Ramos (cell line): ENCODE data around the gene RIBC2.
"Not testable (repeated sequence)": the region's sequence is repeated elsewhere in the genome, so short reads cannot be mapped to it uniquely, and the experiment has no call there.

Experiments used
- in situ Hi-C: fragments of 300-500 bp; cut with MboI; formaldehyde crosslinking; loops from one replicate; pipeline ENCODE4 v1.14.3; 2022; ENCODE audit warnings: low sequenced_read_pairs; ENCODE audit not compliant: unreplicated experiment

Gene RIBC2

DNA sequence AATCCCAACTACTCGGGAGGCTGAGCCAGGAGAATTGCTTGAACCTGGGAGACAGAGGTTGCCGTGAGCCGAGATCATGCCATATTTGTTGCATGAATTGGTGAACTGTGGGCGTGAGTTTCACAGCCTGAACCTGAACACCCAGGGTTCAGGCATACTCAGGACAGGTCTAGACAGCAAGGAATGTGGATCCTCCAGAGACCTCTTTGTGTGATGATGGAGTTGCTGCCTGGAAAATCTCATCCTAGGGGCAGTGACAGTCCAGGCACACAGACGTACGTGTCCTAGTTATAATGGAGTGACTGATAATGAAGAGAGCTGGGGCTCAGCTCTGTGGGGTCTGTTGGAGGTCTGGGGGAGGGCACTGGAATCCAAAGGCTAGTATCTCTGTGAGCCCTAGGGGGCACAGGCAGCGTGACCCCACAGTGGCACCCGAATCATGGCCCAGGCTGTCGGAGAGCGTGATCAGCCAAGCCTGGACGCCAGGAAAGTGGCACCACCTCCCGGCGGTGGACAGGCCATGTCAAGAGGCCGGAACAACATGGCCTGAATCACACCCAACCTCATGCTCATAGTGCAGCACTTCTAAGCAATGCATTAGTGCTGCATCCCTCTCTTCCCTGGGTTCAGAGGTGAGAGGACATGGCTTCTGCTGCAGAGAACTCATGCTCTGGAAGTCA lies 31.7 kb downstream of the RIBC2 start:
- in situ Hi-C loops: no loop called here

DNA sequence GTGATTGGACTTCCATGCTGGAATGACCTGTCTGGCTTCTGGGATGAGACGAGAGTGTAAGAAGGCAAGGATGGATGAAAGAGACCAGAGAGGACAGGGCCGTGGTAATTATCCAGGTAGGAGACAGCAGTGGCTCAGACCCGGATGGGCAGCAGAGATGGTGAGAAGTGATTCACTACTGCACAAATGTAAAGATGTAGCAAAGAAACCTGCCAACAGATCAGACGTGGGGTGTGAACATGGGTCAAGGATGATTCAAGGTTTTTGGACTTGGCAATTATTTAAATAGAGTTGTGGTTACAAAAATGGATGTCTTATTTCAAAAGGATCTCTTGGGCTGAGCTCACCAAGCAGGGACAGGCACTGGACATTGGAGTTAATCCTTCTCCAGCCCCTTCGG lies 32.7 kb downstream of the RIBC2 start:
- in situ Hi-C loops: no loop called here

- in situ Hi-C loops: not testable (repeated sequence)
These were observed 34.1 kb downstream of the RIBC2 start for GRCh38 chr22:45447596-45447995.

DNA sequence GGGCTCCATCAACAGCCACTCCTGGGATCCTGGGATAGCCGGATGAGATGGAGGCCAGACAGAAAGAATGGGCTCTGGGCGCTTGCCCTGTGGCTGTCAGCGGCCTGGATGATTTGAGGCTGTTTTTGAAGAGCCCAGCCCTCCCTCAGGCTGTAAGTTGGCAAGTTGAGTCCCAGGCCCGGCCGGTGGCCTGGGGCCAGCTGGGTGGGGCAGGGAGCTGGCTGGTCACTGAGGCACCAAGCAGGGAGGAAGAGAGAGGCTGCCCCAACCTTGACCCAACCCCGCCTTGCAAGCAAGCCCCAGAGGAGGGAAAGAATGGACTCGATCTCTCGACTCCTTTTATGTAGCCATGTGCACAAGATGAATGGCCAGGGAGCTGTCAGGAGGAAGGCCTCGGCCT lies 34.9 kb downstream of the RIBC2 start:
- in situ Hi-C loops: no loop called here

GRCh38 chr22:45449442-45449841 lies 35.9 kb downstream of the RIBC2 start:
- in situ Hi-C loops: not testable (repeated sequence)

- in situ Hi-C loops: no loop called here
These were observed 36.8 kb downstream of the RIBC2 start for GRCh38 chr22:45450101-45450785.

DNA sequence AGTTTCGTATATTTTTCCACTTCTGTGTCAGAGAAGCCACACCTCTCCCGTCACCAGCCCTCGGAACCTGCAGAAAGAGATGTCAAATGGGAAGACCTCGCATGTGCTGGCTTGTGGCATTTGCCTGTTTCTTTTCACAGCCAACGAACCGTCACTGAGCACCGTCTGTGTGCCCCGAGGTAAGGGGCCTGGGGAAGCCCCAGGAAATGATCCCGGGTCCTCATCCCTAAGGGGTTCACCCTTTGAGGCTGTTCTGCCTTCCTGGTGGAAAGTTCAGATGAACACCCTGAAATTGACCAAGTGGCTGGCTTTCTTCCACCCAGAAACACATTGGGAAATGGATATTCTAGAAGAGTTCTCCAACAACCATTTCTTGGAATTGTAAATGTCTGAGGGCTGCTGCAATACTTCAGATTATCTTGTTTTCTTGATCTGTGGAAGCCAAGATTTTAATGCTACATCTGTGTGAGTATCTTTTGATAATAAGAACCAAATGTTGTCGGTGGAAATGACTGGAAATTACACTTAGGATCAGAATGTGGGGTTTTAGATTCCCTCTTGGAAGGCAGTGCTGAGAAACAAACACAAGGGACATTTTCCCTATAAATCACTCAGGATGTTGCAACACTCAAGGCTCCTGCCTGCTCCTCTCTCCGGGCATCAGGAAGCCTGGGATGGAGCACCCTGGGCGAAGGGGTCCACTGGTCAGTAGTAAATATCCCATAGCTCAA lies 37.6 kb downstream of the RIBC2 start:
- in situ Hi-C loops: no loop called here

DNA sequence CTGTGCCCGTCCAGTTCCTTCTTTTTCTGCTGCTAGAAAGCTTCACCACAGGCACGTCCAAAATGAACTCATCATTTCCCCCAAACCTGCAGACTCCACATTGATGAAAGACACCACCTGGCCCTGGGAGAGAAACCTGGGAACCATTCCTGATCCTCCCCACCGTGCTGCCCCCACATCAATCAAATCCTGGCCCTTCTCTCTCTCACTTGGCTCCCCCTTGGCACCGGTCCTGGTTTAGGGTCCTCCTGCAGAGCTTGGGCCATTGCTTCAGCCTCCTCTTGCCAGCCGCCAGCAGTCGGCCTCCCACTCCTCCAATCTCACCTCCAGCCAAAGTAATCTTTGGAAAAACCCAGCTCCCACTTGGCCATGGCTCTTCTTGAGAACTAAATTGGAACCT lies 38.5 kb downstream of the RIBC2 start:
- in situ Hi-C loops: no loop called here

GRCh38 chr22:45452565-45453379 lies 39.3 kb downstream of the RIBC2 start:
- in situ Hi-C loops: no loop called here

DNA sequence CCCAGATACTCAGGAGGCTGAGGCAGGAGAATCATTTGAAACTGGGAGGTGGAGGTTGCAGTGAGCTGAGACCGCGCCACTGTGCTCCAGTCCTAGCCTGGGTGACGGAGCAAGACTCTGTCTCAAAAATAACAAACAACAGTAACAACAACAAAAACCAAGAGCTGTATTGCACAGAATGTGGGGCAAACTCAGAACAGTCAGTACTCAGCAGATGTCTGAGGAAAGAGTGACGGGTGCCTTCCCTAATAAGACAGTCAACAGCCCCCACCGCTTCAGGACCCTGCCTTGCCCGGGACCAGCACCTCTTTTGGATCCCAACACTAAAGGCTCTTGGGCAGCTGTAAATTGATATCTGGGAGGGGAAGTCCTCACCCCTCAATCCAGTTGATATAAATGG lies 40.3 kb downstream of the RIBC2 start:
- in situ Hi-C loops: no loop called here

DNA sequence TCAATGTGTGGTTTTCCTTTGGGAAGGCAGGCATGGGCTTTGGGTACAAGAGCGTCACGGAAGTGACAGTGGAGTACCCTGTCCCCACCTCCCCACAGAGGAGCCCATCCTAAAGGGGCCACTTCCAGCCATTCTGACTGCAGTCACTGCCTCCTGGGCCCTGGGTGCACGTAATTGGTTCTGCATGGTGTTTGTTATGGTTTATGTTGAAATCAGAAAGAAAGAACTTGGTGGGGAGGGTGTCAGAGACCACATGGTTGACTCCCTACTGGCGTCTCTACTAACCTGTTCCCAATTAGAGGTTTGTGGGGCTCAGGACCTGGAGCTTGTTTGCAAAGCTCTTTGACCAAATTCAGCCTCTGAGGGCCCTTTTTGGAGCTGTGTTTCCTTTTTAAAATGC lies 40.8 kb downstream of the RIBC2 start:
- in situ Hi-C loops: no loop called here

DNA sequence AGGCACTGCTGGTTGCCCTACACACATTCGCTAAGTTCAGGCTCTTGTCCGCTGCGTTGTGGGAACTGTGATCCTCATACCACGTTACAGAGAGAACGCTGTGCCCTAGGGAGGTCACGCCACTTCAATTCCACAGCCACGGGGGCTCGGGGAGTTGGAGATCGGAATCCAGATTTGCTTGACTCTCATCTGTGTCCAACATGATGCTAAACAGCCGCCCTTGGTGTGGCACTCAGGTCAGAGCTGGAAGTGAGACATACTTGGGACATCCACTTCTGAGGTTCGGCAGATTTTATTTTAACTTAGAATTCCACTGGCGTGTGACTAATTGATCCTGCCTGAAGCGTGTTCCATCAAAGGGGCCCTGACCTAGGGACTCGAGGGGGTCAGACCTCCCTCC lies 41.7 kb downstream of the RIBC2 start:
- in situ Hi-C loops: no loop called here

DNA sequence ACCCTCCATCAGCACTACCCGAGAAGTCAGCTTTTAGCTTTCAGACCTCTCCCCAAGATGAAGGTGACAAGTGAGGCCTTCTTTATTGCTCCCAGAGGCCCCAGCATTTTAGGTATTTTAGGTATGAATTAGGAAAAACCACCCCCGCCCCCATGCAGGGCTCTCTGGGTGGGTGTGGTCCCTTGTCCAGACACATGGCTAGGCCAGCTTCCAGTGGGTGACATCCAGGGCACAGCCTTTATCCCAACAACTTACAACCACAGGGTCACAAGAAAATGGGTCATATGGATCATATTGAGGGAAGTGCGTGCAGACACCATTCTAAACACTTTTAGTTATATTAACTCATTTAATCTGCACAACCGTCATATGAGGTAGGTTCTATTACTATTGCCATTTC lies 42.1 kb downstream of the RIBC2 start:
- in situ Hi-C loops: no loop called here

GRCh38 chr22:45456811-45457210 lies 43.3 kb downstream of the RIBC2 start:
- in situ Hi-C loops: no loop called here

- in situ Hi-C loops: no loop called here
These were observed 45.0 kb downstream of the RIBC2 start for GRCh38 chr22:45458532-45458931.

GRCh38 chr22:45459235-45459634 lies 45.7 kb downstream of the RIBC2 start:
- in situ Hi-C loops: no loop called here

GRCh38 chr22:45460288-45461109 lies 47.0 kb downstream of the RIBC2 start:
- in situ Hi-C loops: no loop called here

- in situ Hi-C loops: no loop called here
These were observed 48.7 kb downstream of the RIBC2 start for GRCh38 chr22:45462034-45462655.

DNA sequence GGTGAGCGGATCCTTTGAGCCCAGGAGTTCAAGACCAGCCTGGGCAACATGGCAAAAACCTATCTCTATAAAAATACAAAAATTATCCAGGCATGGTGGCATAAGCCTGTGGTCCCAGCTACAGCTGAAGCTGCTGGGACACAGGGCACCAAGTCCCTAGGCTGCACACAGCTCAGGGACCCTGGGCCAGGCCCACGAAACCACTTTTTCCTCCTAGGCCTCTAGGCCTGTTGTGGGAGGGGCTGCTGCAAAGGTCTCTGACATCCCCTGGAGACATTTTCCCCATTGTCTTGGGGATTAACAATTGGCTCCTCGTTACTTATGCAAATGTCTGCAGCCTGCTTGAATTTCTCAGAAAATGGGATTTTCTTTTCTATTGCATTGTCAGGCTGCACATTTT lies 50.2 kb downstream of the RIBC2 start:
- in situ Hi-C loops: not testable (repeated sequence)
